Uterus (tissue), 2 donors: ENCODE data around the gene G3BP2.

Experiments
- CTCF ChIP-seq, 4 experiments: fragments of 200-600 bp in 2 of 4; fragments of 450-650 bp in 2 of 4; sonication (generic) in 2 of 4; IDR thresholded peaks; one replicate each; pipeline ENCODE4 v1.5.1; 2016 to 2019; ENCODE audit warnings: antibody characterized with exemption in 4 of 4, mild to moderate bottlenecking in 2 of 4, moderate library complexity in 1 of 4
- POLR2A ChIP-seq, 2 donors: fragments of 450-650 bp; IDR thresholded peaks; one replicate each; pipeline ENCODE4 v1.6.1; 2016; ENCODE audit warnings: antibody characterized with exemption in 2 of 2, mild to moderate bottlenecking in 1 of 2, moderate library complexity in 1 of 2

GRCh38 chr4:75666299-75666698 is 6.9 kb downstream of the G3BP2 start:
- TF ChIP-seq POLR2A (IDR thresholded peaks at IDR 0.05) = no peak
- TF ChIP-seq CTCF (IDR thresholded peaks at IDR 0.05) = no peak
